GM04504 (cell line): ENCODE results near the gene TRDMT1.

Experiments
- DNase-seq: peaks from one replicate; pipeline ENCODE4 v3.0.0-alpha.2; 2012; ENCODE audit warnings: low read depth

Gene TRDMT1

DNA sequence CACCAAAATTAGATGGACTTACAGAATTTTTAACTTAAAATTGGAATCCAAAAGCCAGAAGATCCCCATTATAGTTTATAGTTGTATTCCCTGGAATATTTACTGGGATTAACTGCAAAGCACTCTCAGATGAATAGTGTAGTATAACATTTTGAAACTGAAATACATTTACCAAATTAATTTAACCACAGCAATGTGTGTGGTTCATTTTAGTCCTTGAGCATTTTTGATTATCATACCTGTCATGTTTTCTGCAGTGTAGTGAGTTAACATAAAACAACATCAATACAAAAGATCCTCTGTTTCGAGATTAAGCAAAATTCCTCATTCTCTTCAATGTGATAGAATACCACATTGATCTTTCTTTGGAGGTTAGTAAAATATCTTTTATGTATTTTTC, 30.3 kb upstream of the TRDMT1 start:
- no peak for DNase-seq

- no peak for DNase-seq
These were observed 28.7 kb upstream of the TRDMT1 start for GRCh38 chr10:17229967-17230682.

DNA sequence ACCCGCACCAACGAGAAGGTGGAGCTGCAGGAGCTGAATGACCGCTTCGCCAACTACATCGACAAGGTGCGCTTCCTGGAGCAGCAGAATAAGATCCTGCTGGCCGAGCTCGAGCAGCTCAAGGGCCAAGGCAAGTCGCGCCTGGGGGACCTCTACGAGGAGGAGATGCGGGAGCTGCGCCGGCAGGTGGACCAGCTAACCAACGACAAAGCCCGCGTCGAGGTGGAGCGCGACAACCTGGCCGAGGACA, 28.2 kb upstream of the TRDMT1 start:
- no peak for DNase-seq

GRCh38 chr10:17229016-17229716, 27.7 kb upstream of the TRDMT1 start:
- DNase-seq: peak; percentile 91

DNA sequence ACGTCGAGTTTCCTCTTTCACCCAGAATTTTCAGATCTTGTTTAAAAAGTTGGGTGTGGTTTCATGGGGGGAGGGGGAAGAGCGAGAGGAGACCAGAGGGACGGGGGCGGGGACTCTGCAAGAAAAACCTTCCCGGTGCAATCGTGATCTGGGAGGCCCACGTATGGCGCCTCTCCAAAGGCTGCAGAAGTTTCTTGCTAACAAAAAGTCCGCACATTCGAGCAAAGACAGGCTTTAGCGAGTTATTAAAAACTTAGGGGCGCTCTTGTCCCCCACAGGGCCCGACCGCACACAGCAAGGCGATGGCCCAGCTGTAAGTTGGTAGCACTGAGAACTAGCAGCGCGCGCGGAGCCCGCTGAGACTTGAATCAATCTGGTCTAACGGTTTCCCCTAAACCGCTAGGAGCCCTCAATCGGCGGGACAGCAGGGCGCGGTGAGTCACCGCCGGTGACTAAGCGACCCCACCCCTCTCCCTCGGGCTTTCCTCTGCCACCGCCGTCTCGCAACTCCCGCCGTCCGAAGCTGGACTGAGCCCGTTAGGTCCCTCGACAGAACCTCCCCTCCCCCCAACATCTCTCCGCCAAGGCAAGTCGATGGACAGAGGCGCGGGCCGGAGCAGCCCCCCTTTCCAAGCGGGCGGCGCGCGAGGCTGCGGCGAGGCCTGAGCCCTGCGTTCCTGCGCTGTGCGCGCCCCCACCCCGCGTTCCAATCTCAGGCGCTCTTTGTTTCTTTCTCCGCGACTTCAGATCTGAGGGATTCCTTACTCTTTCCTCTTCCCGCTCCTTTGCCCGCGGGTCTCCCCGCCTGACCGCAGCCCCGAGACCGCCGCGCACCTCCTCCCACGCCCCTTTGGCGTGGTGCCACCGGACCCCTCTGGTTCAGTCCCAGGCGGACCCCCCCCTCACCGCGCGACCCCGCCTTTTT, 26.9 kb upstream of the TRDMT1 start, which contains the start of gene VIM:
VIM (plus strand) TSS at position 151 of the 925 bp plus-strand sequence. CDS start 1,182 bp downstream, outside the sequence.
- DNase-seq: peak; percentile 95

DNA sequence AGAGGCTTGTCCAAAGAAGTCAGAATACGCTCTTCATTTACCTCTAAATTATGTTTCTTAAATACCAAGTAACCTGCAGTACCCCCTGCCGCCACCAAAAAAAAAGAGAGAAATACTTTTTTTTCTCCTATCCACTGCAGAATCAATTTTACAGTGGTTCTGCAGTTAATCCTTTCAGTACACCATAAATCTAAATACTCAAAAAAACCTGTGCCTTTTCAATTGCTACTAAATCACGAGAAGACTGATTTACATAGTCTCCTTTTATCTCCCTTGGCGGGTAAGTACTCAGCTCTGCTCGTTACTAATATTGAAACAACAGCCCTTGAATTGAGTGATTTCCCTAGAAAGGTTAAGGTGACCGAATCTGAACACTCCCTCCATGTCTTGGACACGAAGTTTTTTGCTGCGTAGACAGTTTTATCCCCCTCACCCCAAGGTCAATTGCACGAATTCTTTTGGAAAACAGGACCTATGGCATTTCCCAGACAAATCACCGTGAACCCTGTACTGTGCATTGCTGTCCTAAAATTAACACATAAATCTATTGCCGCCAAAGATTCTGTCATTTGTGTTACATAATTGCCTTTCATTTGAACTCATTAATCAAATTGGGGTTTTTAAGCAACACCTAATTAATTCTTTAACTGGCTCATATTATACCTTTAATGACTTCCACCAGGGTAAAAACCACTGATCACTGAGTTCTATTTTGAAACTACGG, 26.1 kb upstream of the TRDMT1 start:
- no peak for DNase-seq

DNA sequence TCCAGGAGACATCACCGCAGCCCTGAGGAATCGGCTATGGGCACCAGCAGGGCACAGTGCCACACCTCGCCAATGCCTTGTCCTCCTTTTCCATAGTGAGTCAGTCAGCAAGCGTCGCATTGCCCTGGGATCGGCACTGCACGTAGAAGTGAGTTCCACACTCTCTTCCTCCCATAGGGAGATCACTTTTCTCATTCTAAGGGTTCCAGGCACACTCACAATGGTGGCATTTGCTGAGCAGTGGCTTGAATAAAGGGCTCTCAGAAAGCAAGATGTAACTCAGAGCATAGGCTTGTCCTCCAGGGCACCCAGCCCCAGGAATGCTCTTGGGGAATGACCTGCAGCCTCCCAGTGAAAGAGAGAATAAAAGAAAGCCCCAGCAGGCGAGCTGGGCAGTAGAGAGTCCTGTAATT, 25.4 kb upstream of the TRDMT1 start:
- DNase-seq: no peak

GRCh38 chr10:17225808-17226207, 24.3 kb upstream of the TRDMT1 start:
- no peak for DNase-seq

DNA sequence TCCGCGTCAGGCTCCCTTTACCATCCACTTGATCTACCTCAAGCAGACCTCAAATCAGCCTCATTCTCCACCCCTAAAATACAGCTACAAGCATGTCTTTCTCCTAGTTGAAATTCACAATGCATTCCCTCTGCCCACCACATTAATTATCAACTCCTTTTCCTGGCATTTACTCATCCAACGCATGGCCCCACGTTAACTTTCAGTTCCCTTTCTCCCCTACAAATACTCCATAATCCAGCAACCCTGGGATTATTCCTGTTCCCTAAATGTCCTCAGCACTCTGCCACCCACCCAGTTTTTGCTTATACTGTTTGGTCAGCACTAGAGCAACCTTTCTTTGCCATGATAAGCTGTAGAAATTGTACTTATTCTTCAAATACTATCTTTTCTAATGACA, 20.9 kb upstream of the TRDMT1 start:
- DNase-seq: no peak

DNA sequence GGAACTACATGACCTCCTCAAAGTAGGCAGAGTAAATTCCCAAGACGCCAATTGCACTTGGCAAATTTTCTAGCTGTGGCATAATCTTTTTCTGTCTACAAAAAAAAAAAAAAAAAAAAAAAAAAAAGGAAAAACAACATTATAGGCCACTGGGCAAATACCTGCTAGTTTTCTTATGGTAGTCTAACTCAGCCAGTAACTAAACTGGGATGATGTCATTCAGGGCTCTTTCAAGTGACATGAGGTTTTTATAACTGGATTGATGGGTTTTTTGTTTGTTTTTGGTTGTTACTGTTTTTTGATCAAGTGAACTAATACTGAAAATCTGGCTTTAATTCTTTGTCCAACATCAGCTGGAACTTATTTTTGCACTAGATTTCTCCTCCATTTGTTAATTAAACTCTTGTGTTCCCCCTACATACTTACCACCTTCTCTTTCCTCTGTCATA, 19.2 kb upstream of the TRDMT1 start:
- no peak for DNase-seq

DNA sequence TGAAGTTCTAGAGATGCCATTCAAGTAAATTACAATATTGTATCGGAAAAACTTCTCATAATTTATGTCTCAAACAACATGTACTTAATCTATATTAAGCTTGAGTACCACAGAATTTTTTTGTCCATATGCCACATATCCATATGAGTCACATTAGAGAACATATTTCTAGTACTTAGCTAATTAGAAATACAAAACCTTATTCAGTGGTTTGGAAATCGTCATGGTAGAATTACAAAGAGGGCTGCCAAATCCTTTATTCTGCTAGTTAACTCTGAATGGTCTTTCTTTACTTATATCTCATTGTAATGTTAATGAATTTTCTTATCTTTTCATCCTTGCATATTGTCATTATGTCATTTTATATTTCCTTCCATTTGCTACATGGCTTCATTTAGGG, 17.6 kb upstream of the TRDMT1 start:
- DNase-seq: no peak

- peak; percentile 85 for DNase-seq
These were observed 16.3 kb upstream of the TRDMT1 start for GRCh38 chr10:17217631-17218232.

- DNase-seq: no peak
These were observed 15.5 kb upstream of the TRDMT1 start for GRCh38 chr10:17216901-17217395.

DNA sequence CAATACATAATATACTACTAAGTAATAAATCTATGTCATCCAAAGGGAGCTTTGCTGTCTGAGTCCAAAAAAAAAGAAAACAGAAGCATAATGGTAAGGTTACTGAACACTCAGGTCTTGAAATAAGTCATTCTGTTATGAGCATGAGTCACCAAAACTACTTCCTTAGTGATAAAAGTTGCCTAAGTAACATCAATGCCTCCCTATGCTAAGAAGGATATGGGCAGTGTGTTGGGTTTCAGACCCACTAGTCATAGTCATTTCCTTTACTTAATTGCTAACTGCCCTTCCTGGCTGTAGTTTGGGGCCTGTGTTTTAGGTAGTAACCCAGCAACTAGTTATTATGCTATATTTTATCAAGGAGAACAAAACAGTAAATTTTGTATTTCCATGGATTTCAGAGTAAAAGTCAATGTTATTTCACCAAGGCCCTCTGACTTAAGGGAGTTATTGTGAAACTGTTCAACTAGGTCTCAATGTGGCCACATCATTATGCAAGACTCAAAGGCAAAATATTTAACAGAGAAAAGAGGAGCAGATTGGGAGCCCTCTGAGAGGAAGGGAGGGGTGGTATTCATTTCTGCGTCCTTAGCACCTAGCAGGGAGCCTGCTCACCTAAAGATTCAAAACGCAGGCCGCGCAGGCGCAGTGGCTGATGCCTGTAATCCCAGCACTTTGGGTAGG, 14.9 kb upstream of the TRDMT1 start:
- DNase-seq: peak; percentile 95

- no peak for DNase-seq
These were observed 14.3 kb upstream of the TRDMT1 start for GRCh38 chr10:17215782-17216122.

- DNase-seq: peak; percentile 95
These were observed 13.7 kb upstream of the TRDMT1 start for GRCh38 chr10:17214971-17215781.

DNA sequence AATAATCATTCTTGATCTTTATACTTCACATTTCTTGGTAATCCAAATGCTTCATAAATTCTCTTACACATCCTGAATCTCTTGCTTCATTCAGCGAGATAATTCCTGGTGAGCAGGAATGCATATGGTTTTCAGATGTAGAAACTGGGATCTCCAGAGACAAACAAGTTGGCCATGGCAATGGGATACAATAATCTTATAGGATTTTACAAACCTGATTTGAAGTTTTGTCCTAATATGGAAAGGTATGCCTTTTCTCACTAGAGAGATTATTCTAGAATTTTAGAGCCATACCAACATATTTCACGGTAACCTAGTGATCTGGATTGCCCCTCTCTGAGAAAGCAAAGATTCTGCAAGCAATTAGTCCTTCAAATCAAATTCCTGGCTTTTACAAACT, 13.1 kb upstream of the TRDMT1 start:
- DNase-seq: no peak

DNA sequence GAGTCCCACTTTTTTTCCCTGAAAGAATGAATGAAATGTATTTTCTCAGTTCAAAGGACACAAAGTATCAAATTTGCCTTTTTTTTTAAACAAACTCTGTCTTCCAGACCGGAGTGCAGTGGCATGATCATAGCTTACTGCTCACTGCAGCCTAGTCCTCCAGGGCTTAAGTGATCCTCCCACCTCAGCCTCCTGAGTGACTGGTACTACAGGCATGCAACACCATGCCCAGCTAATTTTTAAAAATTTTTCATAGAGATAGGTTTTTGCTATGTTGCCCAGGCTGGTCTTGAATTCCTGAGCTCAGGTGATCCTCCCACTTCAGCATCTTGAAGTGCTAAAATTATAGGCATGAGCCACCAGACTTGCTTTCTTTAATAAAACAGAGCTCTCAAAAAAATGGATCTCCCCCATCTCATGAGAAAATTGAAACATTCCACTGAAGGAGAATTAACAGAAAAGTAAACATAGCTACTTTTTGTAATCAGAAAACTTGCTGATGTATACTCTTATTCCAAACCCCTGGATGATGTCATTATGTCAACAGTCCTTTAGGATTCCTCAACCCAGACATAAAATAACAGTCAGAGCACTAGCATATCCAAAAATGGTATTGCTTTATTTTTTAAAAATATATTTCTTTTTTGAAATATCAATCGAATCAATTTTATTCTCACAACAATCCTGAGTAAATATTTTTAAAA, 12.3 kb upstream of the TRDMT1 start:
- DNase-seq: no peak

DNA sequence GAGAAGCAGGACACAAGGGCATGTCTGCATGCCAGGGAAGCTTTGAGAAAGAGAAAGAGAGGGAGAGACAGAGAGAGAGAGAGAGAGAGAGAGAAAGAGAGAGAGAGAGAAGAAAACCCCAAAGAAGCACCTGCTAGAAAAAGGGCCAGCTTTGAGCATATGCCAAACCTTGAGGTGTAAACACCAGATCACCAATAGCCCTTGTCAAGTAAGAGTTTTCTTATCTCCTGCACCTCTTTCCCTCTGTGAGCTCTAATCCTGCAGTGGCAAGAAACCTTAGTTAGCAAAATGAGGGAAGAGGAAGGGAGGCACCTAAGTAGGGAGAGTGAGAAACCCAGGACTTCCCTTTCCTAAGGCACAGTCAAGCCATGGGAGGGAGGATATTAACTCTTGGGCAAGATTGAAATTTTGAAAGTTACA, 11.3 kb upstream of the TRDMT1 start:
- no peak for DNase-seq
